ENCODE results near the gene TMEM61. TPM values are rescaled to one million over a fixed set of nuclear protein-coding genes. Genes with fewer than 3 reads are reported as not detected.
A peak's percentile ranks its signal among the peaks of the same experiment; 100 is the strongest.

TMEM61 gene
- total RNA-seq, 6 donors from 2014 or later, result 2.3 to 8.1 (median 2.9) TPM; not detected in 1

GRCh38 chr1:54986533-54986932 is 6.1 kb downstream of the TMEM61 start:
- H3K9me3 ChIP-seq, result no peaks in the 10 kb centered on the region
- 83 to 88% methylated on average over 3 of the region's 3 CpGs for WGBS, 2 donors

GRCh38 chr1:54987427-54987826 is 7.0 kb downstream of the TMEM61 start:
- no peak for ATAC-seq (ENCODE audit: low FRiP score in 2 of 2)
- 77% methylated on average over 2 of the region's 2 CpGs; no CpG with 5 or more reads in 1 of the 2 donors for WGBS, 2 donors
- DNase-seq, result no peak
- no peaks in the 10 kb centered on the region for H3K4me1 ChIP-seq
- H3K4me3 ChIP-seq, result no peak overlapping the region
- H3K36me3 ChIP-seq, result no peaks in the 10 kb centered on the region
- TF ChIP-seq POLR2AphosphoS5 (IDR thresholded peaks at IDR 0.05), result no peak
- TF ChIP-seq EP300 (IDR thresholded peaks at IDR 0.05), result no peak
- no peak for TF ChIP-seq POLR2A (IDR thresholded peaks at IDR 0.05)
- no peak for TF ChIP-seq CTCF (IDR thresholded peaks at IDR 0.05)
- no peaks in the 10 kb centered on the region for H3K27me3 ChIP-seq
- H3K9me3 ChIP-seq, result no peaks in the 10 kb centered on the region
- no peak overlapping the region for H3K27ac ChIP-seq

More at GRCh38 chr1:54986533-54986932, 6.1 kb downstream of the TMEM61 start:
- TF ChIP-seq POLR2A (IDR thresholded peaks at IDR 0.05) (no peak), EP300 (IDR thresholded peaks at IDR 0.05) (no peak), CTCF (IDR thresholded peaks at IDR 0.05) (no peak), POLR2AphosphoS5 (IDR thresholded peaks at IDR 0.05) (no peak)
- H3K27me3 ChIP-seq, result no peaks in the 10 kb centered on the region
- no peak overlapping the region for H3K4me3 ChIP-seq
- H3K27ac ChIP-seq, result no peak overlapping the region
- H3K36me3 ChIP-seq, result no peaks in the 10 kb centered on the region
- no peaks in the 10 kb centered on the region for H3K4me1 ChIP-seq
- ATAC-seq (ENCODE audit: low FRiP score in 2 of 2) (no peak), DNase-seq (no peak)

DNA sequence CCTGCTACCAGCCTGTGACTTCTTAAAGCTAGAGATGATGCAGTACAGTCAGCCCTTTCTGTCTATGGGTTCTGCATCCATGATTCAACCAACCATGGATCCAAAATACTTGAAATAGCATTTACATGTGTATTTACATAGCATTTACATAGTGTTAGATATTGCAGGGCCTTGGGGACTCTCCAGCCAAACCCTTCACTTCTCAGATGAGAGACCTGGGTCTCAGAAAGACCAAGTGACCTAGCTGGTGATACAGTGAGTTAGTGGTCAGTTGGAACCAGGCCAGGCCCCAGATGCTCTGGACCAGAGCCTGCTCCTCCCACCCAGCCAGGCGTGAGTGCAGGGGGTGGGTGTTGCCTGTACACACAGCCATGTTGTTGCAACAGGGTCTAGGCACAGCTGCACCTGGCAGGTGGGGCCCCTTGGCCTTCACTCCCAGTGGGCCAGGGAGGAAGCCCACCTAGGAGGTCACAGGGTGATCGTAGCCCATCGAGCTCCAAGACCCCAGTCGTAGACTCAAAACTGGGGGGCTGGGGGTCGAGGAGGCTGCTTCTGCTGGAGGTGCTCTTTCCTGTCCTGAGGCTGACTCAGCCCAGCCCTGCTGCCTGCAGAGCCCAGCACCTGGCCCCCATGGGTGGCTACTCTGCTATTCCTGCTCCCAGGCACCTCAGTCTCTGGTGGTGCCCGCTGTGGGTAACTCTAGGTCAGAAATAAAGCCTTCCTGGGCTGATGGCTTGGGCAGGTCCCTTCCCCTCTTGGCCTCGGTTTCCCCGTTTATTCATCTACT is 7.7 kb downstream of the TMEM61 start:
- DNase-seq, result peak in 1 of 2 donors; percentile 47
- Histone ChIP-seq H3K9me3 (no peaks in the 10 kb centered on the region), H3K4me1 (no peaks in the 10 kb centered on the region), H3K4me3 (no peak overlapping the region), H3K36me3 (no peaks in the 10 kb centered on the region), H3K27ac (no peak overlapping the region), H3K27me3 (no peaks in the 10 kb centered on the region)
- no peak for ATAC-seq (ENCODE audit: low FRiP score in 2 of 2)
- WGBS, 2 donors, result 80 to 89% methylated on average over 5 to 6 of the region's 8 CpGs
- TF ChIP-seq EP300 (IDR thresholded peaks at IDR 0.05) (no peak), POLR2AphosphoS5 (IDR thresholded peaks at IDR 0.05) (no peak), POLR2A (IDR thresholded peaks at IDR 0.05) (no peak), CTCF (IDR thresholded peaks at IDR 0.05) (no peak)

GRCh38 chr1:54988975-54989374 is 8.5 kb downstream of the TMEM61 start:
- no peak overlapping the region for H3K27ac ChIP-seq
- DNase-seq, result no peak
- no peak for ATAC-seq (ENCODE audit: low FRiP score in 2 of 2)
- TF ChIP-seq POLR2A (IDR thresholded peaks at IDR 0.05), result no peak
- TF ChIP-seq EP300 (IDR thresholded peaks at IDR 0.05), result no peak
- TF ChIP-seq CTCF (IDR thresholded peaks at IDR 0.05), result no peak
- no peak for TF ChIP-seq POLR2AphosphoS5 (IDR thresholded peaks at IDR 0.05)
- WGBS, 2 donors, result 93 to 98% methylated on average over 4 of the region's 4 CpGs
- H3K4me1 ChIP-seq, result no peaks in the 10 kb centered on the region
- H3K36me3 ChIP-seq, result no peaks in the 10 kb centered on the region
- no peaks in the 10 kb centered on the region for H3K9me3 ChIP-seq
- no peak overlapping the region for H3K4me3 ChIP-seq
- no peaks in the 10 kb centered on the region for H3K27me3 ChIP-seq

DNA sequence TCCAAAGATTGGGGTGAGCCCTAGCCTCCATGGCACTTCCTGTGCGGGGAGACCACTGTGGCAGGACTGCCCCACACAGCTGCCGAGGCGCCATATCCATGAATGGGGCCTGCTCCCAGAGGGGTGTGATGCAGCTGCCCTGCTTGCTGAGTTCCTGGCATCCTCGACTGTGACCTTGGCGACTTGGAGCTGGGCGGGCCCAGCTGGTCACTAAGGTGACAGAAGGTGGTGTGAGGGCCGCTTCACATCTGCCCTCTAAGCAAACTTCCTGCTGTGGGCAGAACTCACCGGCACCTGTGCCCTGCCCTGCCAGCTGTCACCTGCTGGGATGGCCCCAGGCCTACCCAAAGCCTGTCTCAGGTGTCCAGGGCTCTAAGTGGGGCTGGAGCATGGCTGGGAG is 9.0 kb downstream of the TMEM61 start:
- no peaks in the 10 kb centered on the region for H3K9me3 ChIP-seq
- no peaks in the 10 kb centered on the region for H3K36me3 ChIP-seq
- no peak for ATAC-seq (ENCODE audit: low FRiP score in 2 of 2)
- no peak overlapping the region for H3K4me3 ChIP-seq
- DNase-seq, result peak in 1 of 2 donors; percentile 49
- H3K27ac ChIP-seq, result no peak overlapping the region
- 81 to 89% methylated on average over 4 to 6 of the region's 8 CpGs for WGBS, 2 donors
- no peaks in the 10 kb centered on the region for H3K4me1 ChIP-seq
- TF ChIP-seq POLR2AphosphoS5 (IDR thresholded peaks at IDR 0.05) (no peak), CTCF (IDR thresholded peaks at IDR 0.05) (no peak), EP300 (IDR thresholded peaks at IDR 0.05) (no peak), POLR2A (IDR thresholded peaks at IDR 0.05) (no peak)
- no peaks in the 10 kb centered on the region for H3K27me3 ChIP-seq

Measured in upper lobe of left lung (tissue), 6 donors.